ENCODE measurements around the gene KCNA4. TPM values are rescaled to one million over a fixed set of nuclear protein-coding genes. Genes with fewer than 3 reads are reported as not detected.
A peak's percentile ranks its signal among the peaks of the same experiment; 100 is the strongest.

The KCNA4 gene
- total RNA-seq, 6 experiments from 2014 or later, result not detected

- DNase-seq, result no peak
- no peak overlapping the region for H3K27ac Mint-ChIP-seq
- no peaks in the 10 kb centered on the region for H3K4me1 Mint-ChIP-seq (ENCODE audit: low read depth)
- H3K4me3 Mint-ChIP-seq, result no peak overlapping the region
- no peaks in the 10 kb centered on the region for H3K36me3 Mint-ChIP-seq (ENCODE audit: low read depth)
- TF ChIP-seq CTCF (IDR thresholded peaks at IDR 0.05), result no peak
- H3K9me3 Mint-ChIP-seq, result peaks cover 31% of the 10 kb centered on the region
- H3K27me3 Mint-ChIP-seq (ENCODE audit: insufficient read depth), result no peaks in the 10 kb centered on the region; the same call in 1 of the 2 replicates
Measured at GRCh38 chr11:29963796-29964195, 53.0 kb downstream of the KCNA4 start.

- Mint-ChIP-seq H3K4me3 (no peak overlapping the region), H3K27ac (no peak overlapping the region), H3K27me3 (ENCODE audit: insufficient read depth) (no peaks in the 10 kb centered on the region; the same call in 1 of the 2 replicates), H3K36me3 (ENCODE audit: low read depth) (no peaks in the 10 kb centered on the region), H3K9me3 (peaks cover 29% of the 10 kb centered on the region), H3K4me1 (ENCODE audit: low read depth) (no peaks in the 10 kb centered on the region)
- no peak for DNase-seq
- TF ChIP-seq CTCF (IDR thresholded peaks at IDR 0.05), result no peak
Measured at GRCh38 chr11:29963036-29963435, 53.8 kb downstream of the KCNA4 start.

GRCh38 chr11:29962243-29962642 lies 54.6 kb downstream of the KCNA4 start:
- H3K4me3 Mint-ChIP-seq, result no peak overlapping the region
- no peak for DNase-seq
- H3K36me3 Mint-ChIP-seq (ENCODE audit: low read depth), result no peaks in the 10 kb centered on the region
- H3K4me1 Mint-ChIP-seq (ENCODE audit: low read depth), result no peaks in the 10 kb centered on the region
- H3K27ac Mint-ChIP-seq, result no peak overlapping the region
- peaks cover 36% of the 10 kb centered on the region for H3K9me3 Mint-ChIP-seq
- H3K27me3 Mint-ChIP-seq (ENCODE audit: insufficient read depth), result no peaks in the 10 kb centered on the region; the same call in 1 of the 2 replicates
- peak; percentile 51 for TF ChIP-seq CTCF (IDR thresholded peaks at IDR 0.05)

Other genes starting within 250 kb of the KCNA4 start
- not detected for gene FSHB, start 214.0 kb upstream of the KCNA4 start, total RNA-seq (2021; fragmentation: NEBNext Ultra II Directional; extraction: Animal tissue kit (Norgen Biotek cat#: 25700))